Skeletal muscle satellite cell (primary cell): ENCODE measurements around the gene GAST. TPM values are rescaled to one million over a fixed set of nuclear protein-coding genes. Genes with fewer than 3 reads are reported as not detected.

Experiments
- H3K27me3 ChIP-seq: 2 replicates; pipeline ENCODE4 v1.7.0; 2013; ENCODE audit warnings: low read length; ENCODE audit not compliant: control insufficient read depth, insufficient read depth
- H3K36me3 ChIP-seq: 2 replicates; pipeline ENCODE4 v1.7.0; 2013; ENCODE audit warnings: mild to moderate bottlenecking, control low read depth, low read length; ENCODE audit not compliant: insufficient read depth
- H3K4me1 ChIP-seq: 2 replicates; pipeline ENCODE4 v1.7.0; 2013; ENCODE audit warnings: low read length; ENCODE audit not compliant: control insufficient read depth, insufficient read depth
- H3K4me2 ChIP-seq: 2 replicates; pipeline ENCODE4 v1.7.0; 2013; ENCODE audit warnings: mild to moderate bottlenecking, low read length
- H3K4me3 ChIP-seq: 2 replicates; pipeline ENCODE4 v1.7.0; 2013; ENCODE audit warnings: low read length
- H3K9ac ChIP-seq: 2 replicates; pipeline ENCODE4 v1.7.0; 2013; ENCODE audit warnings: mild to moderate bottlenecking, low read depth, low read length, moderate library complexity
- H3K9me3 ChIP-seq: replicated peaks from 2 replicates; pipeline ENCODE4 v1.7.0; 2013; ENCODE audit warnings: mild to moderate bottlenecking, control low read depth, low read length
- total RNA-seq: library from RNA; depleted of rRNA; stranded (reverse); fragments of >200 nt; gene quantifications from 2 replicates; pipeline ENCODE4 v1.2.3, GENCODE V29; 2012; rRNA removed

GAST gene
- total RNA-seq, result not detected in 2 replicates

GRCh38 chr17:41711669-41712400, at the start of gene GAST:
Gene GAST (plus strand): TSS chr17:41712331. CDS start chr17:41715437, 3,106 bp downstream.
- H3K4me3 ChIP-seq, result no peak within 1 kb of the TSS
- peaks cover 42% of the 10 kb centered on the region for H3K27me3 ChIP-seq
- no peak within 1 kb of the TSS for H3K9ac ChIP-seq

GRCh38 chr17:41663451-41664171, 48.5 kb upstream of the GAST start:
- Histone ChIP-seq H3K4me3 (no peak overlapping the region), H3K9me3 (no peaks in the 10 kb centered on the region), H3K9ac (no peak overlapping the region), H3K4me2 (no peak overlapping the region), H3K36me3 (no peaks in the 10 kb centered on the region), H3K4me1 (peaks cover 13% of the 10 kb centered on the region), H3K27me3 (peaks cover 8% of the 10 kb centered on the region)

More at GRCh38 chr17:41711669-41712400, at the start of gene GAST:
- Histone ChIP-seq H3K9me3 (no peaks in the 10 kb centered on the region), H3K4me1 (no peaks in the 10 kb centered on the region), H3K36me3 (no peaks in the 10 kb centered on the region), H3K4me2 (no peak within 1 kb of the TSS)

DNA sequence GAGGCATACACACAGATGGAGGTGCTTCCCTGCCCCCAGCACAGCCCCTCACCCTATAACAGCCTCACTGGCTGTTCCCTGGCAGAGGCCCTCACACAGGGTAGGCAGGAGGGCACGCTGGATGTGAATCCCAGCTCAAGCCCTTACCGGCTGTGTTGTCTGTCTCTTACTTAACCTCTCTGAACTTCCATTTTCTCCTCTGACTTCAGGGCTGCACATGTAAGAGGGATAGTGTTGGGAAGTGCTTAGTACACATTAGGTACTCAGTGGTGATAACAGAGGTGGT, 48.0 kb upstream of the GAST start:
- H3K9ac ChIP-seq, result no peak overlapping the region
- H3K36me3 ChIP-seq, result no peaks in the 10 kb centered on the region
- H3K9me3 ChIP-seq, result no peaks in the 10 kb centered on the region
- H3K4me2 ChIP-seq, result no peak overlapping the region
- no peak overlapping the region for H3K4me3 ChIP-seq
- peaks cover 13% of the 10 kb centered on the region for H3K4me1 ChIP-seq
- peaks cover 8% of the 10 kb centered on the region for H3K27me3 ChIP-seq

- H3K4me3 ChIP-seq, result peak overlapping the region; percentile 73
- H3K4me2 ChIP-seq, result peak overlapping the region; percentile 99
- no peaks in the 10 kb centered on the region for H3K9me3 ChIP-seq
- H3K36me3 ChIP-seq, result no peaks in the 10 kb centered on the region
- H3K4me1 ChIP-seq, result peaks cover 13% of the 10 kb centered on the region
- no peak overlapping the region for H3K9ac ChIP-seq
- H3K27me3 ChIP-seq, result peaks cover 8% of the 10 kb centered on the region
Measured at GRCh38 chr17:41664587-41665565, 47.3 kb upstream of the GAST start.

- H3K4me1 ChIP-seq, result peaks cover 13% of the 10 kb centered on the region
- H3K9me3 ChIP-seq, result no peaks in the 10 kb centered on the region
- peak overlapping the region; percentile 81 for H3K9ac ChIP-seq
- no peaks in the 10 kb centered on the region for H3K36me3 ChIP-seq
- H3K4me3 ChIP-seq, result peak overlapping the region; percentile 73
- peaks cover under 1% of the 10 kb centered on the region for H3K27me3 ChIP-seq
- H3K4me2 ChIP-seq, result peak overlapping the region; percentile 99
Measured at GRCh38 chr17:41665566-41666236, 46.4 kb upstream of the GAST start.

- peak overlapping the region; percentile 81 for H3K9ac ChIP-seq
- H3K9me3 ChIP-seq, result no peaks in the 10 kb centered on the region
- no peaks in the 10 kb centered on the region for H3K27me3 ChIP-seq
- peak overlapping the region; percentile 73 for H3K4me3 ChIP-seq
- H3K4me2 ChIP-seq, result peak overlapping the region; percentile 99
- H3K4me1 ChIP-seq, result peaks cover 13% of the 10 kb centered on the region
- no peaks in the 10 kb centered on the region for H3K36me3 ChIP-seq
Measured at GRCh38 chr17:41666237-41666641, 45.9 kb upstream of the GAST start.

- H3K36me3 ChIP-seq, result no peaks in the 10 kb centered on the region
- H3K4me3 ChIP-seq, result peak overlapping the region; percentile 73
- H3K27me3 ChIP-seq, result no peaks in the 10 kb centered on the region
- H3K9ac ChIP-seq, result peak overlapping the region; percentile 81
- peaks cover 13% of the 10 kb centered on the region for H3K4me1 ChIP-seq
- peak overlapping the region; percentile 99 for H3K4me2 ChIP-seq
- no peaks in the 10 kb centered on the region for H3K9me3 ChIP-seq
Measured at GRCh38 chr17:41666708-41667279, 45.3 kb upstream of the GAST start.

GRCh38 chr17:41667280-41668041, 44.7 kb upstream of the GAST start:
- H3K4me3 ChIP-seq, result no peak overlapping the region
- no peaks in the 10 kb centered on the region for H3K36me3 ChIP-seq
- H3K9me3 ChIP-seq, result no peaks in the 10 kb centered on the region
- peak overlapping the region; percentile 99 for H3K4me2 ChIP-seq
- H3K27me3 ChIP-seq, result no peaks in the 10 kb centered on the region
- peaks cover 13% of the 10 kb centered on the region for H3K4me1 ChIP-seq
- no peak overlapping the region for H3K9ac ChIP-seq

GRCh38 chr17:41672153-41672552, 40.0 kb upstream of the GAST start:
- Histone ChIP-seq H3K4me2 (no peak overlapping the region), H3K4me1 (no peaks in the 10 kb centered on the region)

More at GRCh38 chr17:41672153-41672552, 40.0 kb upstream of the GAST start:
- no peak overlapping the region for H3K4me3 ChIP-seq
- no peak overlapping the region for H3K9ac ChIP-seq
- no peaks in the 10 kb centered on the region for H3K36me3 ChIP-seq
- peaks cover 12% of the 10 kb centered on the region for H3K27me3 ChIP-seq
- H3K9me3 ChIP-seq, result no peaks in the 10 kb centered on the region
